ENCODE data around the gene TRANK1. TPM values are rescaled to one million over a fixed set of nuclear protein-coding genes. Genes with fewer than 3 reads are reported as not detected.
A peak's percentile ranks its signal among the peaks of the same experiment; 100 is the strongest.

Gene TRANK1
- total and polyA plus RNA-seq, 2 experiments from 2014 or later, result 5.2 to 10.3 TPM

DNA sequence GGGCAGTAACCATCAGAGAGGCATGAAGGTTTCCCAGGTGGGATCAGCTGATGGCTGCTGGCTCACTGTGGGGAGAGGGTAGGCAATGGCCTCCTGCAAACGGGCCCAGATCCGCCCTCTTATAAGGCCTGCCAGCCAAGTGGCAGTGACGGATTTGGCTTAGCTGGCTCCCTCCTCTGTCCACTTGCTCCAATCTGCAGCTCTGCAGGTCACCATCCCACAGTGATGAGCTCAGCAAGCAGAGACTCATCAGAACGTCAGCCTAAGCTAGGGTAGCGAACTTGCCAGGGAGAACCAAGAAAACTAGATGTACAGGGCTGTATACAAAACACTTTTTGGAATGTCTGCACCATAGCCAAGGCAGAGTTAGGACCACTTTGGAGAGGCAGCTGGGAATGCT, 117.7 kb downstream of the TRANK1 start:
- H2AFZ ChIP-seq, result no peak overlapping the region
- no peaks in the 10 kb centered on the region for H3K4me1 ChIP-seq (ENCODE audit: insufficient read depth)
- TF ChIP-seq EZH2phosphoT487 (IDR thresholded peaks at IDR 0.05; ENCODE audit: insufficient read depth, low read depth), result no peak
- TF ChIP-seq EZH2 (IDR thresholded peaks at IDR 0.05; ENCODE audit: insufficient read depth, poor library complexity, severe bottlenecking), result no peak
- no peaks in the 10 kb centered on the region for H3K79me2 ChIP-seq (ENCODE audit: insufficient read depth)
- H3K36me3 ChIP-seq (ENCODE audit: low read depth), result no peaks in the 10 kb centered on the region
- in situ Hi-C loops (cut with MboI), result no loop called here
- H3K4me2 ChIP-seq (ENCODE audit: unreplicated experiment), result no peak overlapping the region
- H3K9ac ChIP-seq, result no peak overlapping the region
- no peaks in the 10 kb centered on the region for H4K20me1 ChIP-seq (ENCODE audit: insufficient read depth)
- H3K27ac ChIP-seq, result no peak overlapping the region
- no peaks in the 10 kb centered on the region for H3F3A ChIP-seq (ENCODE audit: insufficient read depth)
- no peaks in the 10 kb centered on the region for H3K9me3 ChIP-seq (ENCODE audit: low read depth)
- no peaks in the 10 kb centered on the region for H3K9me2 ChIP-seq (ENCODE audit: insufficient read depth)
- no peak overlapping the region for H3K4me3 ChIP-seq
- no peaks in the 10 kb centered on the region for H3K27me3 ChIP-seq (replicated peaks; ENCODE audit: insufficient read depth)
- 70 to 84% methylated on average over 5 of the region's 5 CpGs for WGBS, 2 experiments (ENCODE audit: low coverage in 1 of 2, low lambda C conversion rate in 2 of 2, missing lambda C conversion rate in 2 of 2)
- peak; percentile 10 for DNase-seq

DNA sequence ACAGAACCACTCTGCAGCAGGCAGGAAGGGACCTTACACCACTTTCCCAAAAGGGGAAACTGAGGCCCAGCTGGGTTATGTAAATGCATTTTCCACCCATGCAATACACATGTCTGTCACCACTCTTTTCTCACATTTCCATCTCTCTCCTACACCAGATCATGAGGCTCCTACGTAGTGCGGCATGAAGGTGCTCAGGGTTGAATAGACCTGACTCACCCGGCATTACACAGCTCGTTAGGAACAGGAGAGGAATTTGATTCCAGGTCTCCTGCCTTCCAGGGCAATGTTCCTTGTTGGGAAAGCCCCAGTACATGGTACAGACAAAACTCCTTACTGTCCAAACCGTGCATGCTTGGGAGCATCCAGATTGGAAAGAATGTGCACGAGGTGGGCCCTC, 118.6 kb downstream of the TRANK1 start:
- Histone ChIP-seq H2AFZ (no peak overlapping the region), H3K4me2 (ENCODE audit: unreplicated experiment) (no peak overlapping the region), H3F3A (ENCODE audit: insufficient read depth) (no peaks in the 10 kb centered on the region), H3K4me1 (ENCODE audit: insufficient read depth) (no peaks in the 10 kb centered on the region), H3K79me2 (ENCODE audit: insufficient read depth) (no peaks in the 10 kb centered on the region), H3K27me3 (replicated peaks; ENCODE audit: insufficient read depth) (no peaks in the 10 kb centered on the region), H3K36me3 (ENCODE audit: low read depth) (no peaks in the 10 kb centered on the region), H3K9ac (no peak overlapping the region), H3K9me3 (ENCODE audit: low read depth) (no peaks in the 10 kb centered on the region), H4K20me1 (ENCODE audit: insufficient read depth) (no peaks in the 10 kb centered on the region), H3K4me3 (no peak overlapping the region), H3K27ac (no peak overlapping the region), H3K9me2 (ENCODE audit: insufficient read depth) (no peaks in the 10 kb centered on the region)
- no peak for DNase-seq
- TF ChIP-seq EZH2 (IDR thresholded peaks at IDR 0.05; ENCODE audit: insufficient read depth, poor library complexity, severe bottlenecking) (no peak), EZH2phosphoT487 (IDR thresholded peaks at IDR 0.05; ENCODE audit: insufficient read depth, low read depth) (no peak)
- 89% methylated on average over 6 of the region's 6 CpGs for WGBS, 2 experiments (ENCODE audit: low coverage in 1 of 2, low lambda C conversion rate in 2 of 2, missing lambda C conversion rate in 2 of 2)
- in situ Hi-C loops (cut with MboI), result no loop called here

DNA sequence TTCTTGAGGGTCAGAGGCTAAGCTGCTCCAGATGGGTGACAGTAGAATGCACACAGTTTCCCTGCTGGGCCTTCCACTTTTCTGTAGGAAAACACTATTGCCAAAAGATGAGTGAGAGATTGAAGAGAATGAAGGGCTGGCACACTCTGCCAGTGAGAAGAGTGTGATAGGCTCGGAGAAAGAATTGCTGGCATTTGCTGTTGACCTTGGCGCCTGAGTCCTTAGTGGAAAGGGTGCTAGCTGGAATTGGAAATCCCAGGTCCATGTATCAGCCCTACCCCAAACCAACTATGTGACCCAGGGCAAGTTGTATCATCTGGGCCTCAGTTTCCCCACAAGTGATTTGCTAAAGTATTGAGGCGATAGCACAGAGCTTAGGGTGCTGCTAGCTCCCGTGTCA, 120.4 kb downstream of the TRANK1 start:
- Histone ChIP-seq H3K4me3 (no peak overlapping the region), H3K9ac (no peak overlapping the region), H3K9me3 (ENCODE audit: low read depth) (no peaks in the 10 kb centered on the region), H3K27ac (no peak overlapping the region), H3K36me3 (ENCODE audit: low read depth) (no peaks in the 10 kb centered on the region), H2AFZ (no peak overlapping the region), H3K27me3 (replicated peaks; ENCODE audit: insufficient read depth) (no peaks in the 10 kb centered on the region), H4K20me1 (ENCODE audit: insufficient read depth) (no peaks in the 10 kb centered on the region), H3K4me2 (ENCODE audit: unreplicated experiment) (no peak overlapping the region), H3K9me2 (ENCODE audit: insufficient read depth) (no peaks in the 10 kb centered on the region), H3F3A (ENCODE audit: insufficient read depth) (no peaks in the 10 kb centered on the region), H3K4me1 (ENCODE audit: insufficient read depth) (no peaks in the 10 kb centered on the region), H3K79me2 (ENCODE audit: insufficient read depth) (no peaks in the 10 kb centered on the region)
- no peak for DNase-seq
- no peak for TF ChIP-seq EZH2 (IDR thresholded peaks at IDR 0.05; ENCODE audit: insufficient read depth, poor library complexity, severe bottlenecking)
- TF ChIP-seq EZH2phosphoT487 (IDR thresholded peaks at IDR 0.05; ENCODE audit: insufficient read depth, low read depth), result no peak
- in situ Hi-C loops (cut with MboI), result no loop called here
- WGBS, 2 experiments (ENCODE audit: low coverage in 1 of 2, low lambda C conversion rate in 2 of 2, missing lambda C conversion rate in 2 of 2), result 91 to 96% methylated on average over 4 of the region's 4 CpGs

DNA sequence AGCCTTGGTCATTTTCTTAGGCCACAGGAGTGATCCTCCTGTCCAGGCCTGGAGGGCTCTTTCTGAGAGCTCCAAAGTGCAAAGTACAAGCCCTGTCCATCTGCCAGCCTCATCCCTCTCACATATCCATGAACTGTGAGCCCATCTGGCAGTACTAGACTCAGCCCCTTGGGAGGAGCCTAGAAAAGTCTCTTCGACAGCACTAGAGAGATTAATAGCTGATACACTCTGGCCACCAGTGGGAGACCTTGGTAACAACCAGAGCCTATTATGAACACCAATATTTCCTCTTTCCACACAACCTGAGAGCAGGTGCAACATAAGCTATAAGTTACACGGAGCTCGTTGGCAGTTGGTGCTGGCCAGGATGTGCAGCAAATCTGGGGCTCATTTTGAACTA, 121.0 kb downstream of the TRANK1 start:
- no peaks in the 10 kb centered on the region for H4K20me1 ChIP-seq (ENCODE audit: insufficient read depth)
- no peaks in the 10 kb centered on the region for H3F3A ChIP-seq (ENCODE audit: insufficient read depth)
- H3K9me2 ChIP-seq (ENCODE audit: insufficient read depth), result no peaks in the 10 kb centered on the region
- H3K4me3 ChIP-seq, result no peak overlapping the region
- H2AFZ ChIP-seq, result no peak overlapping the region
- no peaks in the 10 kb centered on the region for H3K4me1 ChIP-seq (ENCODE audit: insufficient read depth)
- DNase-seq, result no peak
- WGBS, 2 experiments (ENCODE audit: low coverage in 1 of 2, low lambda C conversion rate in 2 of 2, missing lambda C conversion rate in 2 of 2), result 85 to 90% methylated on average over 3 of the region's 3 CpGs
- no peak overlapping the region for H3K27ac ChIP-seq
- TF ChIP-seq EZH2phosphoT487 (IDR thresholded peaks at IDR 0.05; ENCODE audit: insufficient read depth, low read depth) (no peak), EZH2 (IDR thresholded peaks at IDR 0.05; ENCODE audit: insufficient read depth, poor library complexity, severe bottlenecking) (no peak)
- no peak overlapping the region for H3K4me2 ChIP-seq (ENCODE audit: unreplicated experiment)
- H3K27me3 ChIP-seq (replicated peaks; ENCODE audit: insufficient read depth), result no peaks in the 10 kb centered on the region
- no peaks in the 10 kb centered on the region for H3K36me3 ChIP-seq (ENCODE audit: low read depth)
- H3K9me3 ChIP-seq (ENCODE audit: low read depth), result no peaks in the 10 kb centered on the region
- H3K9ac ChIP-seq, result no peak overlapping the region
- in situ Hi-C loops (cut with MboI), result no loop called here
- no peaks in the 10 kb centered on the region for H3K79me2 ChIP-seq (ENCODE audit: insufficient read depth)

DNA sequence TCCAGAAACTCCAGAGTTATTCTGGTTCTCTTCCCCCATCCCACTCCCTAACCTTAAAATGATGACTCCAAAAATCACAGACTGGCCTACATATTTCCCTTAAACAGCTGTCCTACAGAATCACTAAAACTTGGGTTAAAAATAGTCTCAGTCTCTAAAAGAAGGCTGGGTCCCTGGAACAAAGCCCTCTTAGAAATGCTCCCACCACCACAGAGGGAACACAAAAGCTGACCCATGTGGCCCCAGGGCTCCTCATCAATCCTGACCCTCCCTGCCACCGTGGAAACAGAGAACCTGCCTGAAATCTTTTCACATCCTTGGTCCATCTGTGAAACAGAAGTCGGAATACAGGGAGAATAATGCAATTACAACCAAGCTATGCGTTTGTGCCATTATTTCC, 124.8 kb downstream of the TRANK1 start:
- WGBS, 2 experiments (ENCODE audit: low coverage in 1 of 2, low lambda C conversion rate in 2 of 2, missing lambda C conversion rate in 2 of 2), result 60 to 73% methylated on average over 3 of the region's 3 CpGs
- TF ChIP-seq EZH2phosphoT487 (IDR thresholded peaks at IDR 0.05; ENCODE audit: insufficient read depth, low read depth) (no peak), EZH2 (IDR thresholded peaks at IDR 0.05; ENCODE audit: insufficient read depth, poor library complexity, severe bottlenecking) (no peak)
- no peak overlapping the region for H3K4me3 ChIP-seq
- H3K9me2 ChIP-seq (ENCODE audit: insufficient read depth), result no peaks in the 10 kb centered on the region
- no peaks in the 10 kb centered on the region for H3K9me3 ChIP-seq (ENCODE audit: low read depth)
- no peaks in the 10 kb centered on the region for H3K36me3 ChIP-seq (ENCODE audit: low read depth)
- no peaks in the 10 kb centered on the region for H3K4me1 ChIP-seq (ENCODE audit: insufficient read depth)
- no peak for DNase-seq
- in situ Hi-C loops (cut with MboI), result no loop called here
- no peak overlapping the region for H3K4me2 ChIP-seq (ENCODE audit: unreplicated experiment)
- no peak overlapping the region for H3K27ac ChIP-seq
- no peak overlapping the region for H3K9ac ChIP-seq
- H3K79me2 ChIP-seq (ENCODE audit: insufficient read depth), result no peaks in the 10 kb centered on the region
- no peaks in the 10 kb centered on the region for H3F3A ChIP-seq (ENCODE audit: insufficient read depth)
- no peaks in the 10 kb centered on the region for H4K20me1 ChIP-seq (ENCODE audit: insufficient read depth)
- no peak overlapping the region for H2AFZ ChIP-seq
- no peaks in the 10 kb centered on the region for H3K27me3 ChIP-seq (replicated peaks; ENCODE audit: insufficient read depth)
